GM06990 (cell line): ENCODE measurements around the gene GSX2.
"Not testable (repeated sequence)": the region's sequence is repeated elsewhere in the genome, so short reads cannot be mapped to it uniquely, and the experiment has no call there.

Source experiments
- DNase-seq: peaks from one replicate; pipeline ENCODE4 v3.0.0-alpha.2; 2011; ENCODE audit not compliant: insufficient read length; ENCODE audit errors: extremely low read depth
- H3K27me3 ChIP-seq: replicated peaks from 2 replicates; pipeline ENCODE4 v1.6.0; 2011; ENCODE audit warnings: low read length; ENCODE audit not compliant: control insufficient read depth, insufficient read depth
- H3K36me3 ChIP-seq: 2 replicates; pipeline ENCODE4 v1.5.1; 2011; ENCODE audit warnings: low read length; ENCODE audit not compliant: control insufficient read depth, insufficient read depth
- H3K4me3 ChIP-seq: replicated peaks from 2 replicates; pipeline ENCODE4 v1.5.1; 2011; ENCODE audit warnings: low read depth, mild to moderate bottlenecking, control low read depth, low read length
- CTCF ChIP-seq: IDR thresholded peaks from 2 replicates; pipeline ENCODE4 v1.5.1; 2011; ENCODE audit warnings: low read length, control low read depth, mild to moderate bottlenecking, inconsistent platforms; ENCODE audit not compliant: insufficient read depth, poor library complexity, severe bottlenecking

The GSX2 gene

GRCh38 chr4:54099748-54100574 is at the start of gene GSX2:
TSS of gene GSX2 (plus strand) at chr4:54100163. CDS start at chr4:54100345, 182 bp downstream.
- TF ChIP-seq CTCF: no peak
- H3K4me3 ChIP-seq: no peak within 1 kb of the TSS
- peaks cover 8% of the 10 kb centered on the region for H3K27me3 ChIP-seq
- no peaks in the 10 kb centered on the region for H3K36me3 ChIP-seq
- DNase-seq: no peak

GRCh38 chr4:54050214-54050904 is 49.6 kb upstream of the GSX2 start:
- H3K4me3 ChIP-seq: no peak overlapping the region
- no peak for DNase-seq
- no peaks in the 10 kb centered on the region for H3K27me3 ChIP-seq
- H3K36me3 ChIP-seq: no peaks in the 10 kb centered on the region
- no peak for TF ChIP-seq CTCF

GRCh38 chr4:54053322-54053721 is 46.6 kb upstream of the GSX2 start:
- not testable (repeated sequence) for DNase-seq

GRCh38 chr4:54054501-54054900 is 45.5 kb upstream of the GSX2 start:
- Histone ChIP-seq H3K27me3 (no peaks in the 10 kb centered on the region), H3K4me3 (no peak overlapping the region), H3K36me3 (no peaks in the 10 kb centered on the region)
- TF ChIP-seq CTCF: no peak
- no peak for DNase-seq

More at GRCh38 chr4:54053322-54053721, 46.6 kb upstream of the GSX2 start:
- H3K27me3 ChIP-seq, H3K4me3 ChIP-seq, H3K36me3 ChIP-seq: not testable (repeated sequence)

GRCh38 chr4:54055494-54055893 is 44.5 kb upstream of the GSX2 start:
- H3K36me3 ChIP-seq: no peaks in the 10 kb centered on the region
- DNase-seq: no peak
- no peaks in the 10 kb centered on the region for H3K27me3 ChIP-seq
- no peak overlapping the region for H3K4me3 ChIP-seq
- no peak for TF ChIP-seq CTCF

GRCh38 chr4:54056360-54056759 is 43.6 kb upstream of the GSX2 start:
- no peak overlapping the region for H3K4me3 ChIP-seq
- no peak for DNase-seq
- no peaks in the 10 kb centered on the region for H3K36me3 ChIP-seq
- no peaks in the 10 kb centered on the region for H3K27me3 ChIP-seq
- TF ChIP-seq CTCF: no peak
